Neural crest cell (in vitro differentiated cells): ENCODE data around the gene PAQR4. TPM values are rescaled to one million over a fixed set of nuclear protein-coding genes. Genes with fewer than 3 reads are reported as not detected.

Experiments
- DNase-seq: peaks from one replicate; pipeline ENCODE4 v3.0.0; 2021; ENCODE audit warnings: low read depth, mixed read lengths, low spot score
- H3K27ac Mint-ChIP-seq: one replicate; pipeline ENCODE4 v1.8.0; 2021; ENCODE audit warnings: mild to moderate bottlenecking, mixed read lengths; ENCODE audit not compliant: unreplicated experiment
- H3K27me3 Mint-ChIP-seq: 2 replicates; pipeline ENCODE4 v1.8.0; 2021; ENCODE audit warnings: low read depth, mild to moderate bottlenecking, mixed read lengths
- H3K36me3 Mint-ChIP-seq: 2 replicates; pipeline ENCODE4 v1.8.0; 2021; ENCODE audit warnings: low read depth, mild to moderate bottlenecking, mixed read lengths
- H3K4me1 Mint-ChIP-seq: 2 replicates; pipeline ENCODE4 v1.8.0; 2021; ENCODE audit warnings: mixed read lengths
- H3K4me3 Mint-ChIP-seq: one replicate; pipeline ENCODE4 v1.8.0; 2021; ENCODE audit warnings: mild to moderate bottlenecking, mixed read lengths
- H3K9me3 Mint-ChIP-seq: 2 replicates; pipeline ENCODE4 v1.8.0; 2021; ENCODE audit warnings: mixed read lengths
- total RNA-seq: library from RNA; stranded (reverse); gene quantifications from 2 replicates; pipeline ENCODE4 v1.2.1, GENCODE V29; 2021
- TF ChIP-seq, protein P1 (sequence below): fragments of 200-600 bp; sonication (generic); conservative IDR thresholded peaks from 2 replicates; pipeline ENCODE4 v1.5.0; 2021; ENCODE audit warnings: antibody characterized with exemption, mild to moderate bottlenecking

The PAQR4 gene
- total RNA-seq, 1 donor from 2014 or later, result 53.4 TPM

DNA sequence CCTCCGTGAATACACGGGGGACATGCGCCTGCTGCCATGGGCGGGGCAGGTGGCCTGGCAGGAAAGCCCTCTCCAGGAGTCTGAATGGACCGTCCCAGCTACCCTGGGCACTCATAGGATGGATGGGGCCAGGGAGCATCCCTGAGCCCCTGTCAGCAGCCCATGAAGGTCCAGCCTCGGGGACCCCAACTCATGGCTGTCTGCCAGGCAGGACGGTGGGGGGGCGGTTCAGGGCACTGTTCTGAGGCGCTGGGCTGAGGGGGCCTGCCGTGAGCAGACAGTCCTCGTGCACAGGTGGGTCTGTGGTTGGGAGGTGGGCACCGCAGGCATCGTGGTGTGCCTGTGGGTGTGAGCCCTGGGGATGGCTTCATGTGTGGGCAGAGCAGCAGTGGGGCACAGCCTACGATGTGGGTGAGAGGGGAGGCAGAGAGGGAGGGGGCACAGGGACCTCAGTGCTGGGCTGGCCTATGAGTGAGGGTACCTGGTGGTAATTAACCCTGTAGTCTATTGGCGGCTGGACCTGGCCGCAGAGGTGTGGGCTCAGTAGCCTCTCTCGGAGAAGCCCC, 17.6 kb downstream of the PAQR4 start:
- no peaks in the 10 kb centered on the region for H3K36me3 Mint-ChIP-seq
- no peak overlapping the region for H3K27ac Mint-ChIP-seq
- H3K9me3 Mint-ChIP-seq, result no peaks in the 10 kb centered on the region
- no peak for DNase-seq
- TF ChIP-seq, protein P1, sequence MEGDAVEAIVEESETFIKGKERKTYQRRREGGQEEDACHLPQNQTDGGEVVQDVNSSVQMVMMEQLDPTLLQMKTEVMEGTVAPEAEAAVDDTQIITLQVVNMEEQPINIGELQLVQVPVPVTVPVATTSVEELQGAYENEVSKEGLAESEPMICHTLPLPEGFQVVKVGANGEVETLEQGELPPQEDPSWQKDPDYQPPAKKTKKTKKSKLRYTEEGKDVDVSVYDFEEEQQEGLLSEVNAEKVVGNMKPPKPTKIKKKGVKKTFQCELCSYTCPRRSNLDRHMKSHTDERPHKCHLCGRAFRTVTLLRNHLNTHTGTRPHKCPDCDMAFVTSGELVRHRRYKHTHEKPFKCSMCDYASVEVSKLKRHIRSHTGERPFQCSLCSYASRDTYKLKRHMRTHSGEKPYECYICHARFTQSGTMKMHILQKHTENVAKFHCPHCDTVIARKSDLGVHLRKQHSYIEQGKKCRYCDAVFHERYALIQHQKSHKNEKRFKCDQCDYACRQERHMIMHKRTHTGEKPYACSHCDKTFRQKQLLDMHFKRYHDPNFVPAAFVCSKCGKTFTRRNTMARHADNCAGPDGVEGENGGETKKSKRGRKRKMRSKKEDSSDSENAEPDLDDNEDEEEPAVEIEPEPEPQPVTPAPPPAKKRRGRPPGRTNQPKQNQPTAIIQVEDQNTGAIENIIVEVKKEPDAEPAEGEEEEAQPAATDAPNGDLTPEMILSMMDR, result no peak
- no peak overlapping the region for H3K4me3 Mint-ChIP-seq
- H3K27me3 Mint-ChIP-seq, result peaks cover 9% of the 10 kb centered on the region
- peaks cover 2% of the 10 kb centered on the region for H3K4me1 Mint-ChIP-seq

DNA sequence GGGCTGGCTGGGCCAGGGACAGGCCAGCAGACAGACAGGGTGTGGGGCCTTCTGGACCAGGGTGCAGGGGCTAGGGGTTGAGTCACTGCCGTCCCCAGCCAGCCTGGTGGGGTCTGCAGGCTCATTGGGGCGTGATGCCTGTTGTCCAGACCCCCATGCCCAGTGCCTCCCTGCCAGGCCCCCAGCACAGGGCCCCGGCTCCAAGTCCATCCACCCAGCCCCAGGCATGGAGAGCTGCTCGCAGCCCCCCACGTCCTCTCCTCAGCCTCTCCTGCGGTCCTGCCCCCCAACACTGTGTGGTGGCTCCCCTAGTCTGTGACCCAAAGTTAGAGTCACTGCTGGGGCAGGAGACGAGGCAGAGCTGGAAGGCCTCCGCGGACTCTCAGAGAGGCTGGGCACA, 18.1 kb downstream of the PAQR4 start:
- no peak for DNase-seq
- H3K36me3 Mint-ChIP-seq, result no peaks in the 10 kb centered on the region
- no peaks in the 10 kb centered on the region for H3K4me1 Mint-ChIP-seq
- no peaks in the 10 kb centered on the region for H3K9me3 Mint-ChIP-seq
- TF ChIP-seq, protein P1, result no peak
- peaks cover 7% of the 10 kb centered on the region for H3K27me3 Mint-ChIP-seq
- H3K27ac Mint-ChIP-seq, result no peak overlapping the region
- no peak overlapping the region for H3K4me3 Mint-ChIP-seq

DNA sequence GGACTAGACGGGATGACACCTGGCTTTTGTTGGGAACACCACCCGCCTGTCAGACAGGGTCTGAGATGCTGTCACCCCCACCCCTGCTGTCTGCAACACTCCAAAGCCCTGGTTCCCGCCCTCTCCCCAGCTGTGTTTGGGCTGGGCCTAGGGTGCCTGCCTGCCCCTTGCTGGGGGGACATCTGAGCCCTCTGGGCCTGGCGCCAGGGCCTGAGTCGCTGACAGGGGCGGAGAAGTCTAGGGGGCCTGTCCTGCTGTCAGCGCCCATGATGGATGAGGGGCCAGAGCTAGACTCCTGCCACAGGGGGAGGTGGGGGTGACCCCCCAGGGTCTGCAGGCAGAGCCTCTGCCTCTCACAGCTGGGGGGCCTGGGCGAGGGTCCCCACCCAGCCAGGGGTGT, 18.7 kb downstream of the PAQR4 start:
- Mint-ChIP-seq H3K4me1 (no peaks in the 10 kb centered on the region), H3K9me3 (no peaks in the 10 kb centered on the region), H3K27me3 (peaks cover 6% of the 10 kb centered on the region), H3K36me3 (no peaks in the 10 kb centered on the region), H3K27ac (no peak overlapping the region), H3K4me3 (no peak overlapping the region)
- TF ChIP-seq, protein P1, result no peak
- no peak for DNase-seq

DNA sequence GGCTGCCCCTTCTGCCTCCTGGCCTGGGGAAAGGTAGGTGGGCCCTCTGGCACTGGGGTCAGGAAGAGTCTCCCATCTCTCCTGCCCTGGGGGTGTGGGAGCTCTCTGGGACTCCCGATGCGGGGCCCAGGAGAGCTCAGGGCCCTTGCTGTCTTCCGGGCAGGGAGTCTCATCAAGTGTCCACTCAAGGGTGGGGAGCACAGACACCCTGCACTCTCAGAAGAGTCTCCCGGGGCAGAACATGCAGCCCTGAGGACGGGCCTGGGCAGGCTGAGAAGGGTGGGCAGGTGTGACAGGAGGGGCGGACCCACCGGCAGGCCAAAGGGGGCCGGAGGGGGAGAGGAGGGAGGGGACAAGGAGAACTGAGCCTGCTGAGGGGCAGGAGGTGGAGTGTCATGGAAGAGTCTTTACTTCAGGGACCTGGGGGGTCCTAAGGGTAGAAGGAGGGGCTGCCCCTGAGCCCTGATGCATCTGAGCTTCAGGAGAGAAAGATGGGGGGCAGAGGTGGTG, 19.5 kb downstream of the PAQR4 start:
- H3K4me1 Mint-ChIP-seq, result no peaks in the 10 kb centered on the region
- DNase-seq, result no peak

DNA sequence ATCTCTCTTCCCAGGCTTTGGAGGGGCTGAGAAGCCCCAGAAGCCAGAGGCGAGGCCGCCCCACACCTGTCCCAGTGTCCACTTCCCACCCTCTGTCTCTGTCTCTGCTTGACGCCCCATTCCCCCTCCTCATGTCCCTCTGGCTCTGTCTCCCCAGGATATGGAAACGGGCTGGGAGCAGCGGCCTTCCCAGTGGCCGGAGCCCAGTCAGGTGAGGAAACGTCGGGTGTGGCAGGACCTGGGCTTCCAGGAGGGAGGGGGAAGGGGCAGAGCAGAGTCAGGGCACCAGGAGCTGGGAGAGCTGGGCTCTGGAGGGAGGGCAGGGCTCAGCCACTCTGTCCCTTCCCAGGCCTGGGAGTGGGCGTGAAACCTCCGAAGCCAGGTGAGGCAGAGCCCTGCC, 21.7 kb downstream of the PAQR4 start:
- Mint-ChIP-seq H3K9me3 (no peaks in the 10 kb centered on the region), H3K27ac (no peak overlapping the region), H3K4me3 (no peak overlapping the region), H3K27me3 (no peaks in the 10 kb centered on the region), H3K36me3 (no peaks in the 10 kb centered on the region), H3K4me1 (no peaks in the 10 kb centered on the region)
- no peak for DNase-seq
- TF ChIP-seq, protein P1, result no peak

More for the DNA sequence above, 19.5 kb downstream of the PAQR4 start:
- TF ChIP-seq, protein P1, result no peak
- no peak overlapping the region for H3K27ac Mint-ChIP-seq
- H3K9me3 Mint-ChIP-seq, result no peaks in the 10 kb centered on the region
- H3K36me3 Mint-ChIP-seq, result no peaks in the 10 kb centered on the region
- peaks cover 4% of the 10 kb centered on the region for H3K27me3 Mint-ChIP-seq
- no peak overlapping the region for H3K4me3 Mint-ChIP-seq
